ENCODE measurements around the gene TK1. TPM values are rescaled to one million over a fixed set of nuclear protein-coding genes. Genes with fewer than 3 reads are reported as not detected.

The TK1 gene
- total and polyA plus RNA-seq, 4 donors = 7.9 to 14.9 (median 10.3) TPM

- no peaks in the 10 kb centered on the region for H3K27me3 ChIP-seq (ENCODE audit: control insufficient read depth in 3 of 3, insufficient read depth in 3 of 3, low read length in 2 of 3)
- no peak overlapping the region for H3K9ac ChIP-seq (ENCODE audit: insufficient read depth in 1 of 2, low read length in 2 of 2)
- ATAC-seq (ENCODE audit: insufficient read depth, low FRiP score) (no peak), DNase-seq (no peak)
- WGBS, 2 donors = 29 to 59% methylated on average over 8 of the region's 8 CpGs
- no peak for TF ChIP-seq CTCF (IDR thresholded peaks at IDR 0.05; ENCODE audit: control extremely low read depth, extremely low read depth)
- no peaks in the 10 kb centered on the region for H3K36me3 ChIP-seq (ENCODE audit: control insufficient read depth in 4 of 4, insufficient read depth in 4 of 4, low read length in 4 of 4)
- peak overlapping the region in 1 of 2 donors; percentile 3 for H3K27ac ChIP-seq (ENCODE audit: low read depth in 1 of 2, low read length in 1 of 2)
- H3K4me3 ChIP-seq = no peak overlapping the region
- H3K9me3 ChIP-seq (ENCODE audit: control insufficient read depth in 4 of 4, insufficient read depth in 3 of 4, low read length in 3 of 4) = no peaks in the 10 kb centered on the region
- peaks cover 0 to 27% (median 10%) of the 10 kb centered on the region in 5 donors for H3K4me1 ChIP-seq (ENCODE audit: control insufficient read depth in 5 of 5, insufficient read depth in 5 of 5, low read length in 5 of 5)
Measured at GRCh38 chr17:78147315-78147998, 39.4 kb downstream of the TK1 start.

GRCh38 chr17:78146881-78147280, 40.0 kb downstream of the TK1 start:
- Histone ChIP-seq H3K4me3 (no peak overlapping the region), H3K27ac (ENCODE audit: low read depth in 1 of 2, low read length in 1 of 2) (peak overlapping the region in 1 of 2 donors; percentile 15), H3K9ac (ENCODE audit: insufficient read depth in 1 of 2, low read length in 2 of 2) (no peak overlapping the region), H3K4me1 (ENCODE audit: control insufficient read depth in 5 of 5, insufficient read depth in 5 of 5, low read length in 5 of 5) (peaks cover 0 to 27% (median 11%) of the 10 kb centered on the region in 5 donors), H3K36me3 (ENCODE audit: control insufficient read depth in 4 of 4, insufficient read depth in 4 of 4, low read length in 4 of 4) (no peaks in the 10 kb centered on the region), H3K27me3 (ENCODE audit: control insufficient read depth in 3 of 3, insufficient read depth in 3 of 3, low read length in 2 of 3) (no peaks in the 10 kb centered on the region), H3K9me3 (ENCODE audit: control insufficient read depth in 4 of 4, insufficient read depth in 3 of 4, low read length in 3 of 4) (no peaks in the 10 kb centered on the region)
- 88 to 89% methylated on average over 6 of the region's 6 CpGs for WGBS, 2 donors
- ATAC-seq (ENCODE audit: insufficient read depth, low FRiP score) (no peak), DNase-seq (no peak)
- no peak for TF ChIP-seq CTCF (IDR thresholded peaks at IDR 0.05; ENCODE audit: control extremely low read depth, extremely low read depth)

- no peak for DNase-seq
- peak overlapping the region in 1 of 2 donors; percentile 24 for H3K27ac ChIP-seq (ENCODE audit: low read depth in 1 of 2, low read length in 1 of 2)
- H3K36me3 ChIP-seq (ENCODE audit: control insufficient read depth in 4 of 4, insufficient read depth in 4 of 4, low read length in 4 of 4) = no peaks in the 10 kb centered on the region
- 96 to 99% methylated on average over 7 of the region's 7 CpGs for WGBS, 2 donors
- no peaks in the 10 kb centered on the region for H3K9me3 ChIP-seq (ENCODE audit: control insufficient read depth in 4 of 4, insufficient read depth in 3 of 4, low read length in 3 of 4)
- no peak overlapping the region for H3K9ac ChIP-seq (ENCODE audit: insufficient read depth in 1 of 2, low read length in 2 of 2)
- H3K27me3 ChIP-seq (ENCODE audit: control insufficient read depth in 3 of 3, insufficient read depth in 3 of 3, low read length in 2 of 3) = no peaks in the 10 kb centered on the region
- no peak for TF ChIP-seq CTCF (IDR thresholded peaks at IDR 0.05; ENCODE audit: control extremely low read depth, extremely low read depth)
- no peak for ATAC-seq (ENCODE audit: insufficient read depth, low FRiP score)
- H3K4me3 ChIP-seq = no peak overlapping the region
- H3K4me1 ChIP-seq (ENCODE audit: control insufficient read depth in 5 of 5, insufficient read depth in 5 of 5, low read length in 5 of 5) = peaks cover 0 to 27% (median 13%) of the 10 kb centered on the region in 5 donors
Measured at GRCh38 chr17:78146471-78146869, 40.4 kb downstream of the TK1 start.
